Neural cell (in vitro differentiated cells): ENCODE measurements around the gene ADGRL3.

ENCODE experiments used
- EP300 ChIP-seq: fragments of 450-650 bp; conservative IDR thresholded peaks from 2 replicates; pipeline ENCODE4 v1.6.1; 2014; ENCODE audit warnings: antibody characterized with exemption, mild to moderate bottlenecking, moderate library complexity; ENCODE audit not compliant: poor library complexity, severe bottlenecking
- EZH2 ChIP-seq: fragments of 200-600, 300-800 bp; shearing (Covaris generic), sonication (generic); IDR thresholded peaks from 2 replicates; pipeline ENCODE4 v1.6.1; 2014; ENCODE audit warnings: antibody characterized with exemption, low read length, borderline replicate concordance, mild to moderate bottlenecking; ENCODE audit not compliant: insufficient read depth, poor library complexity, severe bottlenecking
- MXI1 ChIP-seq: fragments of 450-650 bp; conservative IDR thresholded peaks from 2 replicates; pipeline ENCODE4 v1.6.1; 2014; ENCODE audit warnings: antibody characterized with exemption, mild to moderate bottlenecking; ENCODE audit not compliant: poor library complexity, severe bottlenecking
- POLR2AphosphoS5 ChIP-seq: IDR thresholded peaks from 2 replicates; pipeline ENCODE4 v1.6.1; 2012
- REST ChIP-seq: IDR thresholded peaks from 2 replicates; pipeline ENCODE4 v1.6.1; 2012; ENCODE audit warnings: borderline replicate concordance
- TF ChIP-seq, protein P1 (sequence below): fragments of 450-650 bp; IDR thresholded peaks from 2 replicates; pipeline ENCODE4 v1.5.1; 2014; ENCODE audit warnings: antibody characterized with exemption, mild to moderate bottlenecking, moderate library complexity; ENCODE audit not compliant: poor library complexity, severe bottlenecking

DNA sequence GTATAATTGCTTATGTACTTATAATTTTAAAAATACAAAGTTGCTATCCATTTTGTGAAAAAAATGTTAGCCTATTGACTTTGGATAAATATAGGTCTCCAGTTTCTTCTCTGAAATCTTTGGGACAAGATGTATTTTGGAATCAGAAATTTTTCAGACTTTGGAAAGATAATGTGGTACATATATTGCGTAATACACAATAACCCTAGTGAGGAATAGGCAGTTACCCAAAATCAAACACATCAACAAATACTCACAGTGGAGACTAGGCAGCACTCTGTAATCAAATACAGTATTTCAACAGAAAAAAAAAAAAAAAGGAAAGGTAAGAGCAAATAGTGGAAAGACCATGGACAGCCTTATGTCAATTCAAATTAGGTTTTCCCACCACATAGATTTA, 796.8 kb downstream of the ADGRL3 start:
- no peak for TF ChIP-seq EP300
- TF ChIP-seq POLR2AphosphoS5: no peak
- TF ChIP-seq, protein P1, sequence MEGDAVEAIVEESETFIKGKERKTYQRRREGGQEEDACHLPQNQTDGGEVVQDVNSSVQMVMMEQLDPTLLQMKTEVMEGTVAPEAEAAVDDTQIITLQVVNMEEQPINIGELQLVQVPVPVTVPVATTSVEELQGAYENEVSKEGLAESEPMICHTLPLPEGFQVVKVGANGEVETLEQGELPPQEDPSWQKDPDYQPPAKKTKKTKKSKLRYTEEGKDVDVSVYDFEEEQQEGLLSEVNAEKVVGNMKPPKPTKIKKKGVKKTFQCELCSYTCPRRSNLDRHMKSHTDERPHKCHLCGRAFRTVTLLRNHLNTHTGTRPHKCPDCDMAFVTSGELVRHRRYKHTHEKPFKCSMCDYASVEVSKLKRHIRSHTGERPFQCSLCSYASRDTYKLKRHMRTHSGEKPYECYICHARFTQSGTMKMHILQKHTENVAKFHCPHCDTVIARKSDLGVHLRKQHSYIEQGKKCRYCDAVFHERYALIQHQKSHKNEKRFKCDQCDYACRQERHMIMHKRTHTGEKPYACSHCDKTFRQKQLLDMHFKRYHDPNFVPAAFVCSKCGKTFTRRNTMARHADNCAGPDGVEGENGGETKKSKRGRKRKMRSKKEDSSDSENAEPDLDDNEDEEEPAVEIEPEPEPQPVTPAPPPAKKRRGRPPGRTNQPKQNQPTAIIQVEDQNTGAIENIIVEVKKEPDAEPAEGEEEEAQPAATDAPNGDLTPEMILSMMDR: no peak
- no peak for TF ChIP-seq EZH2
- TF ChIP-seq MXI1: no peak
- TF ChIP-seq REST: no peak
